Measurements from ENCODE around the gene MAP3K3. TPM values are rescaled to one million over a fixed set of nuclear protein-coding genes. Genes with fewer than 3 reads are reported as not detected.

The MAP3K3 gene
- total and polyA plus RNA-seq, 10 donors: 12.2 to 125 (median 87.9) TPM

- TF ChIP-seq POLR2AphosphoS5 (IDR thresholded peaks at IDR 0.05) (no peak), CTCF (IDR thresholded peaks at IDR 0.05 in 8 of 11, conservative IDR thresholded peaks at IDR 0.05 in 3 of 11) (no peak), POLR2A (IDR thresholded peaks at IDR 0.05) (no peak)
- intact Hi-C loops (cut with DNase I; ENCODE audit: low total_unique reads): no loop called here
- H3K27me3 ChIP-seq (replicated peaks in 1 of 7): no peaks in the 10 kb centered on the region
- peaks cover 0 to 38% (median 5%) of the 10 kb centered on the region in 6 donors for H3K36me3 ChIP-seq
- H3K4me3 ChIP-seq: no peak overlapping the region
- no peak overlapping the region for H3K27ac ChIP-seq
- 77 to 89% (median 79%) methylated on average over 2 of the region's 2 CpGs for WGBS, 5 donors
- peaks cover 15 to 64% (median 28%) of the 10 kb centered on the region in 6 donors for H3K4me1 ChIP-seq
- no peak for DNase-seq
- H3K9me3 ChIP-seq: no peaks in the 10 kb centered on the region
Observed at GRCh38 chr17:63598281-63598680, 23.9 kb upstream of the MAP3K3 start.

- DNase-seq: peak; percentile 92
- H3K36me3 ChIP-seq: peaks cover 2 to 40% (median 20%) of the 10 kb centered on the region in 6 donors
- H3K4me1 ChIP-seq: peaks cover 15 to 69% (median 31%) of the 10 kb centered on the region in 6 donors
- H3K27me3 ChIP-seq (replicated peaks in 1 of 7): no peaks in the 10 kb centered on the region
- no peak for TF ChIP-seq CTCF (IDR thresholded peaks at IDR 0.05 in 8 of 11, conservative IDR thresholded peaks at IDR 0.05 in 3 of 11)
- peak; percentile 88 to 92 (median 92) for TF ChIP-seq POLR2AphosphoS5 (IDR thresholded peaks at IDR 0.05)
- peak in 1 of 3 donors; percentile 46 for TF ChIP-seq POLR2A (IDR thresholded peaks at IDR 0.05)
- no peaks in the 10 kb centered on the region for H3K9me3 ChIP-seq
- intact Hi-C loops (cut with DNase I; ENCODE audit: low total_unique reads): no loop called here
- WGBS, 5 donors: 0 to 3% (median 1%) methylated on average over 43 to 61 of the region's 61 CpGs
- peak within 1 kb of the TSS; percentile 73 to 98 (median 79) for H3K4me3 ChIP-seq
- H3K27ac ChIP-seq: peak within 1 kb of the TSS; percentile 74 to 89 (median 84)
Observed at GRCh38 chr17:63600569-63601438, 21.4 kb upstream of the MAP3K3 start, which contains the start of gene TACO1. TACO1 (plus strand) TSS chr17:63600895; CDS start chr17:63601084, 189 bp downstream.

DNA sequence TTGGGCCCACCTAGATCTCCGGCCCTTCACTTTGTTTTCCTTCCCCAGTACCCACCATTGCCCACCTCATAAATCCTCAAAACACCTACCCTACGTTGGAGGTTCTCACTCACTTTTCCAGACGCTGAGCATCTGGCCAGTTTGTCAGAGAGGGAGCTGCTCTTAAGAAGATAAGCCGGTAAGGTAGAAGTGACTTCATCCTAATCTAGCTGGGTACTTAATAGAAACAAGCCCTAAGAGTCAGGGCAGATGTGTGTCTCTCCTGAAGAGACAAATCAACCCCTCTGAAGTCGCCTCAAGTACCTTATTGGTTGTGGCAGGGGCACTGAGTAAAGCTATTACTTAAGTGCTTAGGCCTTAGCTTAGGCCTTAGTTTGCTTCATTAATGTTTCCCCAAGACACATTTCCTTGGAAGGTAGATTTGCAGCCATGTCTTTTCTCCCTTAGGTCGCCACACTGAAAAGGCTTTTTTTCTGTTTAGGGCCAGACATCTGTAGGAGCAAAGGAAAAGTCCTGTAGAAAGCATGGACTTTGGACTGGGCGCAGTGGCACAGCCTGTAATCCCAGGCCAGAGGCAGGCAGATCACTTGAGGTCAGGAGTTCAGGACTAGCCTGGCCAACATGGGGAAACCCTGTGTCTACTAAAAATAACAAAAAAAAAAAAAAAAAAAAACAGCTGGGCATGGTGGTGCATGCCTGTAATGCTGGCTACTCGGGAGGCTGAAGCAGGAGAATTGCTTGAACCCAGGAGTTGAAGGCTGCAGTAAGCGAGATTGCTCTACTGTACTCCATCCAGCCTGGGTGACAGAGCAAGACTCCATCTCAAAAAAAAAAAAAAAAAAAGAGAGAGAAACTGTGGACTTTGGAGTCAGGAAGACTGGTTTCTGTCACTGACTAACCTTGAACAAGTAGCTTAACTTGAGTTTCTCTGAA, 20.5 kb upstream of the MAP3K3 start:
- Histone ChIP-seq H3K27ac (peak overlapping the region; percentile 74 to 89 (median 84)), H3K27me3 (replicated peaks in 1 of 7) (no peaks in the 10 kb centered on the region), H3K4me1 (peaks cover 15 to 64% (median 33%) of the 10 kb centered on the region in 6 donors), H3K36me3 (peaks cover 2 to 42% (median 29%) of the 10 kb centered on the region in 6 donors), H3K9me3 (no peaks in the 10 kb centered on the region), H3K4me3 (peak overlapping the region; percentile 73 to 98 (median 79))
- intact Hi-C loops (cut with DNase I; ENCODE audit: low total_unique reads): no loop called here
- WGBS, 5 donors: 53 to 56% (median 55%) methylated on average over 9 of the region's 9 CpGs
- TF ChIP-seq POLR2AphosphoS5 (IDR thresholded peaks at IDR 0.05) (no peak), POLR2A (IDR thresholded peaks at IDR 0.05) (no peak), CTCF (IDR thresholded peaks at IDR 0.05 in 8 of 11, conservative IDR thresholded peaks at IDR 0.05 in 3 of 11) (no peak)
- DNase-seq: no peak
